Measurements from ENCODE around the gene MTHFD2.

Gene MTHFD2

GRCh38 chr2:74198461-74199274 is at the start of gene MTHFD2 (continued):
- no peak for TF ChIP-seq ZNF433 (tag by site-specific recombination; IDR thresholded peaks at IDR 0.05; ENCODE audit: low read depth)
- TF ChIP-seq ZNF585B (tag by site-specific recombination; IDR thresholded peaks at IDR 0.05): no peak
- TF ChIP-seq ZNF792 (tag by site-specific recombination; IDR thresholded peaks at IDR 0.05): peak; percentile 75; the same call in 1 of the 2 replicates
- no peak for TF ChIP-seq ZNF558 (tag by site-specific recombination; IDR thresholded peaks at IDR 0.05)
- TF ChIP-seq ZNF473 (tag by site-specific recombination; IDR thresholded peaks at IDR 0.05): no peak
- TF ChIP-seq, protein P1, sequence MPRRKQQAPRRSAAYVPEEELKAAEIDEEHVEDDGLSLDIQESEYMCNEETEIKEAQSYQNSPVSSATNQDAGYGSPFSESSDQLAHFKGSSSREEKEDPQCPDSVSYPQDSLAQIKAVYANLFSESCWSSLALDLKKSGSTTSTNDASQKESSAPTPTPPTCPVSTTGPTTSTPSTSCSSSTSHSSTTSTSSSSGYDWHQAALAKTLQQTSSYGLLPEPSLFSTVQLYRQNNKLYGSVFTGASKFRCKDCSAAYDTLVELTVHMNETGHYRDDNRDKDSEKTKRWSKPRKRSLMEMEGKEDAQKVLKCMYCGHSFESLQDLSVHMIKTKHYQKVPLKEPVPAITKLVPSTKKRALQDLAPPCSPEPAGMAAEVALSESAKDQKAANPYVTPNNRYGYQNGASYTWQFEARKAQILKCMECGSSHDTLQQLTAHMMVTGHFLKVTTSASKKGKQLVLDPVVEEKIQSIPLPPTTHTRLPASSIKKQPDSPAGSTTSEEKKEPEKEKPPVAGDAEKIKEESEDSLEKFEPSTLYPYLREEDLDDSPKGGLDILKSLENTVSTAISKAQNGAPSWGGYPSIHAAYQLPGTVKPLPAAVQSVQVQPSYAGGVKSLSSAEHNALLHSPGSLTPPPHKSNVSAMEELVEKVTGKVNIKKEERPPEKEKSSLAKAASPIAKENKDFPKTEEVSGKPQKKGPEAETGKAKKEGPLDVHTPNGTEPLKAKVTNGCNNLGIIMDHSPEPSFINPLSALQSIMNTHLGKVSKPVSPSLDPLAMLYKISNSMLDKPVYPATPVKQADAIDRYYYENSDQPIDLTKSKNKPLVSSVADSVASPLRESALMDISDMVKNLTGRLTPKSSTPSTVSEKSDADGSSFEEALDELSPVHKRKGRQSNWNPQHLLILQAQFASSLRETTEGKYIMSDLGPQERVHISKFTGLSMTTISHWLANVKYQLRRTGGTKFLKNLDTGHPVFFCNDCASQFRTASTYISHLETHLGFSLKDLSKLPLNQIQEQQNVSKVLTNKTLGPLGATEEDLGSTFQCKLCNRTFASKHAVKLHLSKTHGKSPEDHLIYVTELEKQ (tag by site-specific recombination; IDR thresholded peaks at IDR 0.05; ENCODE audit: borderline replicate concordance): no peak
- TF ChIP-seq ZNF354C (tag by site-specific recombination; IDR thresholded peaks at IDR 0.05; ENCODE audit: borderline replicate concordance, low read depth): no peak
- peak; percentile 78 for TF ChIP-seq ZBTB17 (tag by site-specific recombination; IDR thresholded peaks at IDR 0.05)
- TF ChIP-seq FEZF1 (tag by site-specific recombination; IDR thresholded peaks at IDR 0.05): peak; percentile 89
- no peak for TF ChIP-seq ZNF626 (tag by site-specific recombination; IDR thresholded peaks at IDR 0.05)
- no peak for TF ChIP-seq ZFP3 (tag by site-specific recombination; IDR thresholded peaks at IDR 0.05; ENCODE audit: low read depth)
- peak; percentile 43; the same call in 1 of the 2 replicates for TF ChIP-seq ZBTB48 (tag by site-specific recombination; IDR thresholded peaks at IDR 0.05)
- TF ChIP-seq ZNF529 (tag by site-specific recombination; IDR thresholded peaks at IDR 0.05; ENCODE audit: insufficient replicate concordance): no peak
- no peak for TF ChIP-seq ZSCAN23 (tag by site-specific recombination; IDR thresholded peaks at IDR 0.05)
- TF ChIP-seq GFI1B (tag by site-specific recombination; IDR thresholded peaks at IDR 0.05): no peak
- no peak for TF ChIP-seq ZNF10 (tag by site-specific recombination; IDR thresholded peaks at IDR 0.05)
- peak; percentile 70; the same call in 1 of the 2 replicates for TF ChIP-seq YY2 (tag by site-specific recombination; IDR thresholded peaks at IDR 0.05)
- no peak for TF ChIP-seq ZNF311 (tag by site-specific recombination; IDR thresholded peaks at IDR 0.05; ENCODE audit: borderline replicate concordance)
- TF ChIP-seq WT1 (tag by site-specific recombination; IDR thresholded peaks at IDR 0.05): peak; percentile 35; the same call in 1 of the 2 replicates
- TF ChIP-seq ZNF660 (tag by site-specific recombination; IDR thresholded peaks at IDR 0.05): peak; percentile 76
- no peak for TF ChIP-seq EGR2 (tag by site-specific recombination; IDR thresholded peaks at IDR 0.05; ENCODE audit: low read depth)
- 0 out of 2 replicates have a peak, but pooled peaks have one; percentile 25 for TF ChIP-seq ZNF785 (tag by site-specific recombination; IDR thresholded peaks at IDR 0.05)
- no peak for TF ChIP-seq ZNF174 (tag by site-specific recombination; IDR thresholded peaks at IDR 0.05)
- no peak for TF ChIP-seq ZNF366 (tag by site-specific recombination; conservative IDR thresholded peaks at IDR 0.05)
- TF ChIP-seq MEIS1 (CRISPR knock-in tag; IDR thresholded peaks at IDR 0.05; ENCODE audit: borderline replicate concordance): no peak
- TF ChIP-seq ZBTB49 (tag by site-specific recombination; IDR thresholded peaks at IDR 0.05; ENCODE audit: low read depth): no peak
- TF ChIP-seq ZNF404 (tag by site-specific recombination; IDR thresholded peaks at IDR 0.05): no peak
- TF ChIP-seq, protein P2, sequence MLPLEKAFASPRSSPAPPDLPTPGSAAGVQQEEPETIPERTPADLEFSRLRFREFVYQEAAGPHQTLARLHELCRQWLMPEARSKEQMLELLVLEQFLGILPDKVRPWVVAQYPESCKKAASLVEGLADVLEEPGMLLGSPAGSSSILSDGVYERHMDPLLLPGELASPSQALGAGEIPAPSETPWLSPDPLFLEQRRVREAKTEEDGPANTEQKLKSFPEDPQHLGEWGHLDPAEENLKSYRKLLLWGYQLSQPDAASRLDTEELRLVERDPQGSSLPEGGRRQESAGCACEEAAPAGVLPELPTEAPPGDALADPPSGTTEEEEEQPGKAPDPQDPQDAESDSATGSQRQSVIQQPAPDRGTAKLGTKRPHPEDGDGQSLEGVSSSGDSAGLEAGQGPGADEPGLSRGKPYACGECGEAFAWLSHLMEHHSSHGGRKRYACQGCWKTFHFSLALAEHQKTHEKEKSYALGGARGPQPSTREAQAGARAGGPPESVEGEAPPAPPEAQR (tag by site-specific recombination; IDR thresholded peaks at IDR 0.05): no peak
- TF ChIP-seq ZNF501 (tag by site-specific recombination; IDR thresholded peaks at IDR 0.05): peak; percentile 93
- TF ChIP-seq ZNF16 (tag by site-specific recombination; IDR thresholded peaks at IDR 0.05; ENCODE audit: low read depth): no peak
- TF ChIP-seq ZNF830 (tag by site-specific recombination; IDR thresholded peaks at IDR 0.05; ENCODE audit: low read depth): no peak
- TF ChIP-seq ZNF521 (tag by site-specific recombination; IDR thresholded peaks at IDR 0.05): no peak

All from HEK293 (cell line).